ENCODE results near the gene TRIM4.

TRIM4 gene

DNA sequence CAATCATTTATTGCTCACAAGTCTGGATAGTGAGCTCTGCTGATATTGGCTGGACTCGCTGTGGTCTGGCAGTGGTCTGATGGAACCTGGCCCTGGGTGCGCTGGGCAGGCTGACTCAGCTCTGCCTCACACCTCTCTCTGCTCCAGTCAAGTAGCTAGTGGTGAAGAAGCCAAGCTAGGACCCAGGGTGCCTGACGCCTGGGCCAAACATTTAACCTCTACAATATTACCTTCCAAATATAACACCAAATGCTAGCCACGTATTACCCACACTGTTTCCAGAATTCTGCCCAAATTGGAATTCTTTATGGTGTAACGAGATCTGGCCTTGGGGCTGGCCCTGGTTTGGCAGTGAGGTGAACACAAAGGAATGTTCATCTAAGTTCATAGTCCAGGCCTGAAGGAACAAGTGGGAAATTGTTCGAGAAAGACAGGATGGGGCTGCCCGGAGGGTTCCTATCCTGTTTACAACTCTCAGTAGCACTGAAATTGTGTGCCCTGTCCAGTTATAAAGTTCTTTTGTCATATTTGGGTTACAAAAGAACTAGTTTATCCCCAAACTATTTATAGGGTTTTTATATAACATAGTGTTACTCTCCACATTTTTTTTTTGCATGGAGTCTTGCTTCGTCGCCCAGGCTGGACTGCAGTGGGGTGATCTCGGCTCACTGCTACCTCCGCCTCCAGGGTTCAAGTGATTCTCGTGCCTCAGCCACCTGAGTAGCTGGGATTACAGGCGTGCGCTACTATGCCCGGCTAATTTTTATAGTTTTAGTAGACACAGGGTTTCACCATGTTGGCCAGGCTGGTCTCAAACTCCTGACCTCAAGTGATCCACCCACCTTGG, 58.8 kb downstream of the TRIM4 start:
- Histone ChIP-seq H3K9ac (no peak overlapping the region), H3K27me3 (no peaks in the 10 kb centered on the region), H3K4me3 (no peak overlapping the region), H3K36me3 (no peaks in the 10 kb centered on the region), H3K27ac (no peak overlapping the region), H3K4me1 (no peaks in the 10 kb centered on the region), H3K4me2 (no peak overlapping the region), H4K20me1 (no peaks in the 10 kb centered on the region), H3K9me3 (no peaks in the 10 kb centered on the region)
- no peak for TF ChIP-seq Cebpa-rat (IDR thresholded peaks at IDR 0.05)

DNA sequence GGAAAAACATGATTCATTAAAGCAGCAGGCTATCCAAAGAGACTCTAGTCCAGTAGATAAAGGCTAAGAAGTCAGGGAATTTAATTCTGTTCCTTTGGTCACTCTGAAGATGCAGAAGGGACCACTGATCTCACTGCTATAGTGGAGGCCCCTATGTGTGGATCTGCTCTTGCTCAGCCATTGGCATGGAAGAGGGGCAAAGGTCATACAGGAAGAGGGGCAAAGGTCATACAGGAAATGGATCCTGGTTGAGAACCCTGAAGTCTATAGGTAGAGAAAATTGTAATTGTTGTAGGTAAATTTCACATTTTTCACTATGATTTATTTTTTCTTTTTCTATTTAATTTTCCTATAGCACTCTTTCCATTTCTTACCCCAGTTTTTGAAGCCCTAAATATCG, 64.1 kb downstream of the TRIM4 start:
- H3K4me3 ChIP-seq = no peak overlapping the region
- no peaks in the 10 kb centered on the region for H4K20me1 ChIP-seq
- H3K4me2 ChIP-seq = no peak overlapping the region
- no peaks in the 10 kb centered on the region for H3K4me1 ChIP-seq
- TF ChIP-seq Cebpa-rat (IDR thresholded peaks at IDR 0.05) = no peak
- no peak overlapping the region for H3K27ac ChIP-seq
- no peak overlapping the region for H3K9ac ChIP-seq
- H3K9me3 ChIP-seq = no peaks in the 10 kb centered on the region
- H3K36me3 ChIP-seq = no peaks in the 10 kb centered on the region
- no peaks in the 10 kb centered on the region for H3K27me3 ChIP-seq

DNA sequence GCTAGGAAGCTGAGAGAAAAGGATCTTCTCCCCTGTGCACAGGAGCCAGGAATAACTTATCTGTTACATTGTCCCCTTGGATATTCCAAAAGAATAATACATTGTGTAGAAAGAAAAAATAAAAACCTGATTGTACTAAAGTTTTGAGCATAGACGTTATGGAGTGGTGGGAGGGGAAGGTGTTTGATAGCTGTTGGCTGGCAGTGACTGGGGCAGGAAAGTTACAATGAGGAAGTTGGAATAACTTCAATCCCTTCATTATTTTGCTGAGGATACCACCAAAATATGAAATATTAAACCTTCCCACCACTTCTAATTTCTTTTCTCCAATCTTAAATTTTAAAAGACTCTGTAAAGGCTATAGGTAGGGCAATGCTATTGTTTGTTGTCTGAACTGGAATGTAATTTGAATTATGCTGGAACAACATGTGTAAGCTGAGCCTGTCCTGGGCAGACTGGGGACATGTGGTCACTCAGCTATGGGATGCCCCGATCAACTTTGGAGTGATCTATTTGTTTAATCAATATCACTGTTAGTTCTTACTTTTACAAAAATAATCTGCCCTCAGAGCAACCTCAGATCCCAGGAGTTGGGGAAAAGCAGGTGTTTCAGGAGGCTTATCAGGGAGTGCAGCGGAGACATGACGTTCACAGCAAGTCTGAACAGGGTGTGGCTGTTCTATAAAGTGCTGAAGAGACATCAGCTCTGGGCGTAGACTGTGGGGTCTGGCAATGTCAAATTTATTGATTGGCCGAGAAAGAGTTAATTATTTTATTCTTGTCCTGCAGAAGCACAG, 70.7 kb downstream of the TRIM4 start:
- Histone ChIP-seq H3K36me3 (no peaks in the 10 kb centered on the region), H3K4me3 (no peak overlapping the region), H3K27ac (no peak overlapping the region), H3K9ac (no peak overlapping the region), H3K27me3 (no peaks in the 10 kb centered on the region), H3K4me2 (no peak overlapping the region), H4K20me1 (no peaks in the 10 kb centered on the region), H3K9me3 (no peaks in the 10 kb centered on the region), H3K4me1 (no peaks in the 10 kb centered on the region)
- no peak for TF ChIP-seq Cebpa-rat (IDR thresholded peaks at IDR 0.05)

DNA sequence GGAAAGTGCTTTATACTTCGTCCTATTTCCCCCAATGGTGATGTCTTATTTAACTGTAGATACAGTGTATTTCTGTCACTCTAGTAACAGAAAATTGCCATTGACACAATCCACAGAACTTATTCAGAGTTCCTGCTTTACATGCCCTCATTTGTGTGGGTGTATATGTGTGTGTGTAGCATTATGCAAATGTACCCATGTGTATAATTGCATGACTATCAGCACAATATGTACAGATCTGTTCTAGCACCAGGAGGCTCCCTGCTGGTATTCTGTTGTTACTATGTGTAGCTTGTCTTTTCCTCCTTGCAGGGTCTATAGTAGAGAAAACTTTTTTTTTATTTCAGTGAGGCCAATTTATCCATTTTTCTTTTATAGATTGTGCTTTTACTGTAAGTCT, 75.0 kb downstream of the TRIM4 start:
- H3K9ac ChIP-seq = no peak overlapping the region
- no peak overlapping the region for H3K27ac ChIP-seq
- H3K4me1 ChIP-seq = no peaks in the 10 kb centered on the region
- no peaks in the 10 kb centered on the region for H3K27me3 ChIP-seq
- H3K9me3 ChIP-seq = no peaks in the 10 kb centered on the region
- H4K20me1 ChIP-seq = no peaks in the 10 kb centered on the region
- no peak overlapping the region for H3K4me3 ChIP-seq
- H3K36me3 ChIP-seq = no peaks in the 10 kb centered on the region
- H3K4me2 ChIP-seq = no peak overlapping the region
- no peak for TF ChIP-seq Cebpa-rat (IDR thresholded peaks at IDR 0.05)

DNA sequence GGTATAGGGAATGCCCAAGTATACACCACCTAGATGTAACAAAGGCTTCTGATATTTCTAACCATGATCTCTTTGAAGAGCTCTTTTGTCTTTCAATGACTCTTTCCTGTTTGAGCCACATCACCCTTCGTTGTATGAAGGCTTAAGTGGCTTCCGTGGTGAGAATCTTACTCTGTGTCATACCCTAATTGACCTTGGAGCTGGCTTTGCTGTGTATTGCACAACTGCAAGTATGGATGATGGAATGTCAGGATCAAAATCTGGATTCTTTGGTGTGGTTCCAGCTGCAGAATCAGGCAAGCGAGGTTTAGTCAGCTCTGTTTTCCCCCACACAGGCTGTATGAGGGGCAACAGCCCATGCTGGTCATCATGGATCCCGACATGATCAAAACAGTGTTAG, 75.5 kb downstream of the TRIM4 start:
- Histone ChIP-seq H3K4me2 (no peak overlapping the region), H3K4me1 (no peaks in the 10 kb centered on the region), H3K9ac (no peak overlapping the region), H3K36me3 (no peaks in the 10 kb centered on the region), H4K20me1 (no peaks in the 10 kb centered on the region), H3K27me3 (no peaks in the 10 kb centered on the region), H3K27ac (no peak overlapping the region), H3K4me3 (no peak overlapping the region), H3K9me3 (no peaks in the 10 kb centered on the region)
- no peak for TF ChIP-seq Cebpa-rat (IDR thresholded peaks at IDR 0.05)

DNA sequence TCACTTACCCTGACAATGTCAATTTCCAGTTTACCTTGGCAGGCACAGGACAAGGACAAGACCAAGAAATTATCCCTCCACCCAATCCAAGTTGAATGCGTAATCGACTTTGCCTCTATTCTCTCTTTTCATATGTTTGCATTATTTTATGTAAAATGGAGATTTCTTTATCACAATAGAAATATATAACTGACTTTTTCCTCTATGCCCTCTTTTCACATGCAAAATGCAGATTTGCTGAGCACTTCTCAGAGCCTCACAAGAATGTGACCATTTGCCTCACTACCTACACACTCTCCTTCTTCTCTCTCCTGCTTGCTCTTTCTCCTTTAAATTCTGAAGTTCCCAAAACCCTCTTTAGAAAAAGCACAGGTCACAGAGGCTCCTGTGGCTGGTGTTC, 76.4 kb downstream of the TRIM4 start:
- H3K9ac ChIP-seq = no peak overlapping the region
- no peaks in the 10 kb centered on the region for H3K36me3 ChIP-seq
- no peak overlapping the region for H3K27ac ChIP-seq
- TF ChIP-seq Cebpa-rat (IDR thresholded peaks at IDR 0.05) = no peak
- H3K4me2 ChIP-seq = no peak overlapping the region
- no peaks in the 10 kb centered on the region for H3K9me3 ChIP-seq
- H3K27me3 ChIP-seq = no peaks in the 10 kb centered on the region
- H3K4me1 ChIP-seq = no peaks in the 10 kb centered on the region
- H4K20me1 ChIP-seq = no peaks in the 10 kb centered on the region
- H3K4me3 ChIP-seq = no peak overlapping the region
